Muscle of back (tissue), 11 donors: ENCODE results near the gene FAT4. TPM values are rescaled to one million over a fixed set of nuclear protein-coding genes. Genes with fewer than 3 reads are reported as not detected.

Source experiments
- DNase-seq, 3 donors: peaks; one replicate each; pipeline versions ENCODE4 v3.0.0 to v3.0.0-alpha.2; 2013
- polyA plus RNA-seq, 10 donors: library from polyadenylated mRNA; unstranded; fragments of 120-200 nt; gene quantifications; one replicate each; pipeline ENCODE4 v1.2.1, GENCODE V29; 2013; ENCODE audit not compliant: insufficient read length in 10 of 10

The FAT4 gene
- polyA plus RNA-seq, 10 donors = 15.6 to 30.4 (median 21.8) TPM

DNA sequence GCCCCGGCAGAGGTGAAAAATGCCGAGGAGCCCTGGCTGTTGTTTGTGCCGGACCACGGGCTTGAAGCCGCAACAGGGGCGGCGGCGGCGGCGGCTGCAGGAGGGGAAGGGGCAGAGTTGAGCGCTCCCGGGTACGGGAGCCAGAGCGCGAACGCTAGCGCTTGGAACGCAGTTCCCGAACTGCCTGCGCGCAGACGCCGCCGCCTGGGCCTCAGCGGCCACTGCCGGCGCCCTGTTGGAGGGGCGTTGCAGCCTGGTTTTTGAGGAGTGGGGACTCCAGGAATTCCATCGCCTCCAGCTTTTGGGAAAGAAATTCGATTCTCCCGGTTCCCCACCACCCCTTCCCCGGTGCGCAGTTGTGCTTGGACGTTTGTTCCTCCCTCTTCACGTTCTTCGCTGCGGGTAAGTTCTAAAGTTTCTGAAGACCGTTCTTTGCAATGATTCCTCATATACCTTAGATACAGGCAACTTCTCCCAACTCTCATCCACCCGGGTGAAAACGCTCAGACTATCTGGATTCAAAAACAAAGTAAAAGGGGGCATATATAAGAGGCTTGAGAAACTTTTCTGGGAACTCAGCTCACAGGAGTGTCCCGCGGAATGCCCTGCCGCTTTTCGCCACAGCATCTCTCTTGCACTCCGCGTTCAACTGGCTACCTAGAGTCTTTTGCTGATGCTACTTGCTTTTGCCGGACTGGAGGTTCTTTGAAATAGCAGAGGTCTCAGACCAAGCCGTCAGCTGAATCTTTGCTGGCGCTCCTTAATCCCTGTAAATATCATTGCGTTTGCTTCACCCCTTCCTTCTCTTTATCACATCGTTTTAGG lies 1.0 kb downstream of the FAT4 start:
- peak; percentile 52 to 89 (median 77) for DNase-seq

- DNase-seq = peak in 1 of 3 donors; percentile 48
Measured at GRCh38 chr4:125316401-125316790, 1.6 kb downstream of the FAT4 start.

- DNase-seq = peak; percentile 16 to 83 (median 42)
Measured at GRCh38 chr4:125316791-125317524, 2.2 kb downstream of the FAT4 start.

GRCh38 chr4:125317525-125317877 lies 2.7 kb downstream of the FAT4 start:
- DNase-seq = peak; percentile 37 to 81 (median 59)

DNA sequence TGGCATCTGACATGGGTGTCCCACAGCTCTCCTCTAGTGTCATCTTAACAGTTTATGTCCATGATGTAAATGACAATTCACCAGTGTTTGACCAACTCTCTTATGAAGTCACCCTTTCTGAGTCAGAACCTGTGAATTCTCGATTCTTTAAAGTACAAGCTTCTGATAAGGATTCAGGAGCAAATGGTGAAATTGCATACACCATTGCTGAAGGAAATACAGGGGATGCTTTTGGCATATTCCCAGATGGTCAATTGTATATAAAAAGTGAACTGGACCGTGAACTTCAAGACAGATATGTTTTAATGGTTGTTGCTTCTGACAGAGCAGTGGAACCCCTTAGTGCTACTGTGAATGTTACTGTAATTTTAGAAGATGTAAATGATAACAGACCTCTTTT lies 4.6 kb downstream of the FAT4 start:
- DNase-seq = no peak

- peak; percentile 68 to 88 (median 70) for DNase-seq
Measured at GRCh38 chr4:125321709-125322365, 7.1 kb downstream of the FAT4 start.

DNA sequence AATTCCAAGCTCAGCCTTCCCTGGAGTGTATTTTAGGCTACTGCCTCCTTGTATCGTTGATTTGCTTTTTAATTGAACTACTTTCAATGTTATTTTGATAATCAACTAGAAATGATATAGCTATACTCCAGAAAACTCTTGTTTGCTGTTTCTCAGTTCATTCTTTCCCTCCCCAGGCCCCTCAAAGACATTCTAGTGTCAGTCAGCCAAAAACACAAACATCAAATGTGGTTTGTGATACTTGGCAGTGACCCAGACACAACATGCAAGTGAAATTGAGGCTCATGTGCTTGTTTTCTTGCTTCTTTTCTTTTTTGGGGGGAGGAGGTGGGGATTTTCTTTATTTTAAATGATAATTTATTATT lies 7.6 kb downstream of the FAT4 start:
- peak; percentile 63 to 85 (median 72) for DNase-seq

DNA sequence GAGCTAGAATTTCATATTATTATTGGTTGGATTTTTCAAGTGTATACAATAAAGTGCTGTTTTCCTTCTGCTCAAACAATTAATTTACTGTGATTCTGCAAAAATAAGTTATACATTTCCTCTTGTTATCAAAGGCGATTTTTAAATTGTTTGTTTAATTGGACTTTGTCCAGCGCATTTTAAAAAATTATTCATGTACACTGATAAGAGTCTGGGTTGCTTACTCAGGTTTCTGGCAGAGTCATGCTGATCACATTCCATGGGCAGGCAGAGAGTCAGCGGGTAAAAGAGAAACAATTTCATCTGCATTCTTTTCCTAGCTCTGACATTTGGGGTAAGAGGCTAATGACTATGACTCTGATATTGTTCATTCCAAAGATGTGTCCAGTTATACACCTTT lies 8.9 kb downstream of the FAT4 start:
- peak in 1 of 3 donors; percentile 20 for DNase-seq

DNA sequence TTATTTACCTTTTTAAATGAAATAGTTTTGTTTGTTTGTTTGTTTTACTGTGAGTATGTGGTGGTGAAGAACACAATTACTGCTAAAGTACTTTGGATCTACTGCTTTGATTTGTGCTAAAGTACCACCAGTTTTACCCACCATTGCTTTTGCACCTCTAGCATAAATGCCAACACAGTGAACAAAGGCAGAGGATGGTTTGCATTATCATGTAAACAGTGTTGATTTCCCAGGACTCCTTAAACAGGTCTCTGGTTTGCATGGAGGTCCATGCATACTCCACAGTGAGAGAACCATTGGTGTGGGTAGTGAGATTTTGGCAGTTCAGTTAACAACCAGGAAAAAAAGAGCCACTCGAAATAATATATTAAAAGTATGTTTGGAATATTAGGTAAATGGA lies 11.0 kb downstream of the FAT4 start:
- no peak for DNase-seq

DNA sequence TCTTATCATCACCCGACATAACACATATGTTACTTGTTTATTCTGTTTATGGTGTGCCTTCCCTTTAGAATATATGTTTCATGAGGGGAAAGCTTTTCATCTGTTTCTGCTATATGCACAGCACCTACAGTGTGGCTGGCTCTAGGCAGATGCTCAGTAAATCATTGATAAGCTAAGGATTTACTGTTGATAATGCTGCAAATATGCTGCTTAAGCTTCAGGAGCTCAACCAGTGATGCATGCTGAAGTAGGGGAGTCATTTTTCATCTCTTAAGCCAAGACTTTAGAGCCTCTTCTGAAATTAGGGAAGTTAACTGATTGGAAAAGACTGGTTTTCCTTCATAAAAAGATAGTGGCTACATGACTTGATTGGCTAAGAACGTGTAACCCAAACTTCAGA lies 16.4 kb downstream of the FAT4 start:
- no peak for DNase-seq

DNA sequence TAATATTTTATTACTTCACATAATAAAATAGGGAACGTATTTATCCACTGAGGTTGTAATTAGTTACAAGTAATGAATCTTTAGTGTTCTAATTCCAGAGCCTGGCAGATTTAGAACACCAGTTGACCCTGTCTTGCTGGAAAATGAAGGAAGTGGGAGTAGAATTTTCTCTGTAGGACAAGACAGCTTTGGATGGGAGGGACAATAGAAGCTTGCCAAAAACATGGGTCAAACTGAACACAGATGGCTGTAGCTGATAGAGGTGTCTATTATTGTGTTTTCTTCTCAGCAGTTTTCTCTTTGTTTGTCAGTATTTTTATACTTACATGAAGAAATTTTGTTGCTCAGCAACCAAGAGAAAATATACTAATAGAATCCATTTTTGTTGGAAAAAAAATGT lies 20.2 kb downstream of the FAT4 start:
- DNase-seq = peak in 1 of 3 donors; percentile 35

DNA sequence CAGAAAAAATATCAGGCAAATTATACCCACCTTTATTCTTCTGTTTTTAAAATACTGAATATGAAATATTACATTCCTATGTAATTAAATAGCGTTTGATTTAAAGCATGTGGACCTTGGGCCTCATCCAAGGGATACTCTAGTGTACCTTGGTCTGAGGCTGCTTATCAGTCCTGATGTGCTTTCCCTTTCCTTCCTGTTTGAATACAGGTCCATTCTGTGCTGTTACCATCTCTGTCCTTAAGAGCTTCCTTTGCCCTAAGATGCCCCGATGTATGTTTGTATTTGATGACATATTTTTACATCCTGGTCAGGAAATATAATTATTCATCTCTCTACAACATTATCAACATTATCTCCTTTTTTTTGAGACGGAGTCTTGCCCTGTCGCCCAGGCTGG lies 24.1 kb downstream of the FAT4 start:
- DNase-seq = no peak

DNA sequence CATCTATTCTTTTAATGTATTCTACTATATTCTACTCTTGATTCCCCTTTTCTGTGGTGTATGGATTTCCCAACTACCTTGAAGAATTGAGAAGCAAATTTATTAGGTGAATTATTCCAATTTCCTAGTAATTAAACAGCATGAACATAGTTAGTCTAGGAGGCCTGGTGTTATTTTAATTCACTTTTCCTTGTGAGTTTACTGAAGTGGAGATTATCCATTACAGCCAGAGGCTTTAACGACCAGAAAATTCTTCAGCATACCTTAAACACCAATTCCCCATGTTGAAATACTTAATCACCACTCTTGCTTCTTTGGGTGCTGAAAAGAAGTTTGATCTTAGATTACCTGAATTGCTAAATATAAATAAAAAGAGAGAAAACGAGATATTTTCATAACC lies 29.4 kb downstream of the FAT4 start:
- DNase-seq = no peak

- DNase-seq = no peak
Measured at GRCh38 chr4:125346616-125347015, 31.9 kb downstream of the FAT4 start.

GRCh38 chr4:125350470-125351135 lies 35.8 kb downstream of the FAT4 start:
- DNase-seq = no peak

- DNase-seq = no peak
Measured at GRCh38 chr4:125352521-125352920, 37.8 kb downstream of the FAT4 start.

GRCh38 chr4:125353131-125353530 lies 38.4 kb downstream of the FAT4 start:
- DNase-seq = no peak

- no peak for DNase-seq
Measured at GRCh38 chr4:125355791-125356190, 41.0 kb downstream of the FAT4 start.

DNA sequence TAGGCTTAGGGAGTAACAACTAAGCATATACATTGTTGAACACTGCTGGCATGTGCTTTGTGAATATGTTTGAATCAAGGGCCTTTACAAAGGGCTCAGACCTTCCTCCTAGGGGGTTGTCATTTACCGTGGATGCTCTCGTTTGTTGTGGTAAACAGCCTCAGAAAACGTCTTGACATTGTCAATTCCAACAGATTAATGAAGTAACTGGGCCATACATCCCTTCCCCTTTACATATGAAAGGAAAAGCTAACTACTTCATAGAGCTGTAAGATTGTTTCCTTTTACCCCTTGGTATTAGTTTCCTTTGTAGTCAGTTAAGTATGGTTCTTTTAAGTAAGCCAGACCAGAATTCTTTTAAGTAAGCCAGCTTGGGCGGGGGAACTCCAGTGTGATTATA lies 42.9 kb downstream of the FAT4 start:
- DNase-seq = no peak

DNA sequence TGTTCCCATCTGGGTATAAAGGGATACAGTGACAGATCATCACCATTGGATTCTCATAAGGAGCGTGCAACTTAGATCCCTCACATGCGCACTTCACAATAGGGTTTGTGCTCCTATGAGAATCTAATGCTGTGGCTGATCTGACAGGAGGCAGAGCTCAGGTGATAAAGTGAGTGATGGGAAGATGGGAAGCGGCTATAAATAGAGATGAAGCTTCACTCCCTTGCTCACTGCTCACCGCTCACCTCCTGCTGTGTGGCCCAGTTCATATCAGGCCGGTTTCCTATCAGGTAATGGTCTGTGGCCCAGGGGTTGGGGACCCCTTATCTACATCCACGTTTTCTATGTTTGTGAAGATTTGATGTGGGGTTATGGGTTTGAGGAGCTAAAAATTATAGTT lies 43.7 kb downstream of the FAT4 start:
- DNase-seq = no peak

DNA sequence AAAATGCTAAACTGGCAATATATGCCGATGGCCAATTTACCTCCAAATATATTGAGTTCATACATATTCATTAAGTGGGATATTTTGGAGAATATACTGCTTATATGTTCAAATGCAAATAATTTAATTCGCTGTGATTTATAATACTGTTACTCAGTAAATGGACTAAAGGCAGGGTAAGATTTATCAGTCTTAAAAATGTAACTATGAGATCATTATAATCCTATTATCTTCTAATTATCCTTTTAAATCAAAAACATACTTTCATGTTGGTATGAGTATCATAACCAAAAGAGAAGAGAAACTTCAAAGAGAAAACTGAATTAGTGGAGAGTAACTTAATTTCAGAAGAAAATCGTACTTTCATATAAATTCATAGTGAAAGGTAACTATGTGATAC lies 44.6 kb downstream of the FAT4 start:
- DNase-seq = no peak

- DNase-seq = no peak
Measured at GRCh38 chr4:125359960-125360634, 45.3 kb downstream of the FAT4 start.
